HG03139 (cell line): ENCODE results near the gene PLA2G4B.

Experiments used
- ATAC-seq: cut with Tn5 transposase; IDR thresholded peaks from one replicate; pipeline ENCODE4 v1.9.1; 2021; ENCODE audit not compliant: unreplicated experiment

The PLA2G4B gene

GRCh38 chr15:41885841-41886240 lies 47.2 kb downstream of the PLA2G4B start:
- no peak for ATAC-seq

- ATAC-seq, result no peak
These were observed 48.1 kb downstream of the PLA2G4B start for GRCh38 chr15:41886741-41887140.

- no peak for ATAC-seq
These were observed 48.5 kb downstream of the PLA2G4B start for GRCh38 chr15:41887161-41887560.

- no peak for ATAC-seq
These were observed 49.2 kb downstream of the PLA2G4B start for GRCh38 chr15:41887893-41888292.

GRCh38 chr15:41888662-41889253 lies 50.1 kb downstream of the PLA2G4B start:
- ATAC-seq, result no peak

- no peak for ATAC-seq
These were observed 51.5 kb downstream of the PLA2G4B start for GRCh38 chr15:41890050-41890690.

- no peak for ATAC-seq
These were observed 52.6 kb downstream of the PLA2G4B start for GRCh38 chr15:41891226-41891625.

GRCh38 chr15:41891946-41892345 lies 53.3 kb downstream of the PLA2G4B start:
- ATAC-seq, result no peak

GRCh38 chr15:41892621-41893421 lies 54.2 kb downstream of the PLA2G4B start:
- no peak for ATAC-seq

- no peak for ATAC-seq
These were observed 55.0 kb downstream of the PLA2G4B start, which contains the start of gene SPTBN5 for GRCh38 chr15:41893422-41894250. Gene SPTBN5, minus strand, starts transcription at chr15:41894053. Its CDS starts 556 bp downstream, at chr15:41893497.

- ATAC-seq, result no peak
These were observed 55.7 kb downstream of the PLA2G4B start for GRCh38 chr15:41894251-41894790.

GRCh38 chr15:41894791-41895463 lies 56.3 kb downstream of the PLA2G4B start:
- peak; percentile 68 for ATAC-seq

- no peak for ATAC-seq
These were observed 56.8 kb downstream of the PLA2G4B start for GRCh38 chr15:41895491-41895890.

GRCh38 chr15:41895957-41896356 lies 57.3 kb downstream of the PLA2G4B start:
- ATAC-seq, result no peak

GRCh38 chr15:41896566-41896965 lies 57.9 kb downstream of the PLA2G4B start:
- no peak for ATAC-seq

- ATAC-seq, result no peak
These were observed 58.7 kb downstream of the PLA2G4B start for GRCh38 chr15:41897363-41897799.
